Measurements from ENCODE around the gene ZNF80. TPM values are rescaled to one million over a fixed set of nuclear protein-coding genes. Genes with fewer than 3 reads are reported as not detected.

Gene ZNF80
- polyA plus RNA-seq, 4 donors: 0.06 TPM; not detected in 3

- DNase-seq (ENCODE audit: low read depth in 4 of 4, low spot score in 3 of 4): no peak
Measured at GRCh38 chr3:114221165-114221880, 16.1 kb downstream of the ZNF80 start.

DNA sequence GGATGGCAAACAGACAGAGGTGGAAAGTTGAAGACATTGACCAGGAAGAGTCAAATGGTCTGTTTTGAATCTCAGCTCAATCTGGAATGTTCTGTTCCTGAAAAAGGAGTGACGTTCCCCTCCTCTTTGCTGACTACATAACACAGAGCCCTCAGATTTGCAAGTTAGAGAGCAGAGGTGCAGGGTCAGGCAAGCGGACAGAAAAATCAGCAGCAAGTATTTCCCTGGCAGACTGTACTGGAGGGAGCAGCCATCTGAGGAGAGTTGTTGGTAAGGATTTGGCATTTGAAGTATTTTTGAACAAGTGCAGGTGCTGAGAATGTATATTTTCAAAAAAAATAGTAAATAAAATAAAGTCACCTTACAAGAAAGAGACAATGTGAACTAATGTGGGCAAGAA, 17.6 kb downstream of the ZNF80 start:
- no peak for DNase-seq (ENCODE audit: low read depth in 4 of 4, low spot score in 3 of 4)

DNA sequence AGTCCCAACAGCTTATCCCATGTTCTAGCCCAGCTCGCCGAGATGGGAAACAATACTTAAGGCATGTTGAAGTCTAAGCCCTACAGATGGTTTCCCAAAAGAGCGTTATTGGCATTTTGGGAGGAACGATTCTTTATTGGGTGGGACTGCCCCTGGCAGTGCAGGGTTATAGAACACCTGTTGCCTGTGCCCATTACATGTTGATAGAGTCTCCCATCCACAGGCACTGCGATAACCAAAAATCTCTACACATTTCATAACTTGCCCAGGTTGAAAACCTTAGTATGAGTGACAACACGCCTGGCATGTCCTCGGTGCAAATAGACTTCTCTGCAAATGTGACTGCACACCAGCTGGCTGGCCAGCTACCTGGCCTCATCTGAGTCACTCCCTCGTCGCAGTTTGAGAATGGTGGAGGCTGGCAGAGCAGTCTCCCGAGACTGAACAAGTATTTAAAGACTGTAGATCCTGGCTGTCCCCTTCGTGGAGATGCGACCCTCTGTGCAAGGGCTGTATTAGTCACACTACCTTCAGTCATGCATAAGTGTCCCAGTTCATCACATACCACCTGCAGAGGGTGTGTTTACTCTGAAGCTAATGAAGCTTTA, 18.7 kb downstream of the ZNF80 start:
- no peak for DNase-seq (ENCODE audit: low read depth in 4 of 4, low spot score in 3 of 4)

DNA sequence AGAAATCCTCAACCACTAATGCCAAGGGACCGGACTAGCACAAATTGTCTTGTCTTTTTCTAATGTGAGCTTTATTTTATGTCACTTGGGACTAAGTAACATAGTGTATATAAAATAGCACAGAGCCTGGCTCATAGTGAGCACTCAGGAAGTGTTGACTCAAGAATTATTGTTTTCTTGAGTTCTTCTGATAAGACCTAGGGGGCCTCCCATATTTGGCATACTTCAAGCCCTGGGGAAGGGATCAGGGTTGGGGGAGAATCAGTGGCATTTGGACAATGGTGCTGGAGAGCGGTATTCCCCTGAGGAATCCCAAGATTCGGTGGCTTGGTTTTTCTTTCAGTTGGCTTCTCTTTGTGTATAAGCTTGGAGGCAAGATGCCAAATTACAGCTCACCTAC, 19.4 kb downstream of the ZNF80 start:
- DNase-seq (ENCODE audit: low read depth in 4 of 4, low spot score in 3 of 4): no peak

DNA sequence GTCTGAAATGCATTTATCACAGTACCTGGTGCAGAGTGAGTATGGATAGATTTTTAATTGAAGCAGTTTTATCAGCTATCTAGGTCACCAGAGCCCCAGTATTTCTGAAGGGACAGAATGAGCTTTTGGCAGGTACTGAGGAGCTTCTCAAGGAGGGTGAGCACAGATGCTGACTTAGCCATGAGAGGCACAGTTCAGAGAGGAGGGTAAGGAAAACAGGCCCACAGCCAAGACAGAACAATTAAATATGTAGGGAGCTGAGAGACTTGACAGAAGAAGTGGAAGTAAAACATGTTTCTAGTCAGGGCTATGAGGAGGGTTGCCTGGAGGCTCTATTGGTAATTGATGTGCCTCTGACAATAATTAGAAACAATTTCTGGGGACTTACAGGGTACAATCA, 20.1 kb downstream of the ZNF80 start:
- DNase-seq (ENCODE audit: low read depth in 4 of 4, low spot score in 3 of 4): no peak

DNA sequence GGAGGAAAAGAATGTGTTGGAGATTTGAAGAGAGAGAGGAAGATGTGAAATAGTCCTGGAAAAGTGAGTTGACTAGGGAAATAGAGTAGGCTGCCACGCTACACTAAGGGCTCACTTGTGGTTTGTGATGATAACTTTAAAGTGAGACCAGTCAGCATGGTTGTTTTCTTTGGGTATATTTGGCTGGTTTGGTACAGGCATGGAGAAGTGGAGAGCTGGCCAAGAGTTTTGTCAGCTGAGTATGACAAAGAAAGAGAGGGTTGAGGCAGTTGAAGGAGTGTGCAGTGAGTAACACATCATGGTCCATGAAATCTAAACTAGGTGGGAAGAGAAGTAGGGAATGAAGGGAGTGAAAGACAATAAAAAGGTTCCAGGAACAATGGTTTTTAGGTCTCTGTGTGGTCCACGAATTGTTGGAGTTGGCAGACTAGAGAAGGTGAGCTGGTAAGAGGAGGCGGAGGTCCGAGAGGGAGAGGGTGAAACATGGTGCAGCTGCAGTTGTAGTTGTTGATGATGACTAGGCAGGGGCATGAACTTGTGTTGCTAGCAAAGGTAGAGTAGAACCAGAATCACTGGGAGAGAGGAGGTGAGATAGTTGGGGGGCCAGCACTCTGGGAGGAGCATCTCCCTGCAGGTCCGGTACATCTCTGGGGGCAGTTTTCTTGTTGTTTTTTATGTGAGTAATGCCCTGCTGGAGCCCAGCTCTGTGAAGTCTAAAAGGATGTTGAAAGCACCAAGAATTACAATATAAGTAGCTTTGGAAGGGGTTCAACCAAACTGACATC, 21.0 kb downstream of the ZNF80 start:
- DNase-seq (ENCODE audit: low read depth in 4 of 4, low spot score in 3 of 4): no peak

DNA sequence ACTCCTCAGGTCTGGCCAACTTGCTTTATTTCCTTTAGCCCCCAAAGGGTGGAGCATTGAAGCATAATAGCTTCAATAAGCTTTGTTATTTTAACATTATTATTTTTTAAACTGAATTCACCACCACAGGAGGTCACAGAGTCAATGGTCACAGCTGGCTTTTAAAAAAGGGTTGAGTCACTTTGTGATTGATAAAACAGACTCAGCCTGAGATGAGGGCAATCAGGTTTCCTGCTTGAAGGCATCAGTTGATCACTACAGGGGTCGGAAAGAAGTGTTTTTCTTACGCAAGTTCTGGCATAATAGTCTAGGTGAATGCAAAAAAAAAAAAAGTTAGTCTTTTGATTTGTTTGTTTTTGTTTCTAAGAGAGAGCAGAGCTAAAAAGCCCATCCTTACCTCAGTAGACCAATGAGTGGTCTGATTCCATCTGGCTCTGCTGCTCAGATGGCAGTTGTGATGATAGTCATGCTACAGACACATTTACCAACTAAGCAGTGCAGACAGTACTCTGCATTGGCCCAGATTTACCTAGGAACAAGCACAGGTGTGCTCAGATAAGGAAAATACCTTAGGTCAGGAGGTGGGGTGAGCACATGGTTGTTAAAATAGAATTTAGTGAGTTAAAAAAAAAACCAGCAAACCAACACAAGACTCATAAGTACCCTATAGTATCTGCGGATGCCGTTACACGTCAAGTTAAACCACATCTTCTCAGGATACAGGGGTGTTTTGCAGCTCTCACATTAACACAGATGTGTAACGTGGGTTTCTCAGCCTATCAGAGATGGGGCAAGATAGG, 22.6 kb downstream of the ZNF80 start:
- DNase-seq (ENCODE audit: low read depth in 4 of 4, low spot score in 3 of 4): no peak

GRCh38 chr3:114213627-114214541, 23.5 kb downstream of the ZNF80 start:
- peak; percentile 5 to 28 (median 16) for DNase-seq (ENCODE audit: low read depth in 4 of 4, low spot score in 3 of 4)

GRCh38 chr3:114213292-114213626, 24.1 kb downstream of the ZNF80 start:
- DNase-seq (ENCODE audit: low read depth in 4 of 4, low spot score in 3 of 4): peak in 1 of 4 donors; percentile 3

GRCh38 chr3:114212646-114213045, 24.7 kb downstream of the ZNF80 start:
- no peak for DNase-seq (ENCODE audit: low read depth in 4 of 4, low spot score in 3 of 4)

GRCh38 chr3:114207768-114208167, 29.6 kb downstream of the ZNF80 start:
- DNase-seq (ENCODE audit: low read depth in 4 of 4, low spot score in 3 of 4): no peak

- DNase-seq (ENCODE audit: low read depth in 4 of 4, low spot score in 3 of 4): no peak
Measured at GRCh38 chr3:114206342-114206741, 31.0 kb downstream of the ZNF80 start.

GRCh38 chr3:114205541-114205940, 31.8 kb downstream of the ZNF80 start:
- no peak for DNase-seq (ENCODE audit: low read depth in 4 of 4, low spot score in 3 of 4)

DNA sequence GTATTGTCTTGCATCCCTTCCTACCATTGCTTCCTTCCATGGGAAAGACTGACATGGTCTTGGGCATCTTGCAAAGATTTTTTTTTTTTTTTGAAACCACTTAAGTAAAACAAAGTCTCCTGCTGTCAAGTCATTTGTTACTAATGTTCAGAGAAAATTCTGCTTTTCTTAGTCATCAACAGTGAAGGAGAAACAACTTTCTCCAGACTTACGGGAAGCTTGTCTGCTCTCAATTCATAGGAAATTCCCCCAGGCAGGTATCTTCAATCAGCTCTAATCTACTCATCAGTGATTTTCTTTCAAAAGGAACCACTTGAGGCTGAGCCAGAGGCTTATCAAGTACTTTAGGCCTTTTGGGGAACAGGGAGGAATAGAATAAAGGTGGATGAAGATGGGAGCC, 42.6 kb downstream of the ZNF80 start:
- DNase-seq (ENCODE audit: low read depth in 4 of 4, low spot score in 3 of 4): no peak

DNA sequence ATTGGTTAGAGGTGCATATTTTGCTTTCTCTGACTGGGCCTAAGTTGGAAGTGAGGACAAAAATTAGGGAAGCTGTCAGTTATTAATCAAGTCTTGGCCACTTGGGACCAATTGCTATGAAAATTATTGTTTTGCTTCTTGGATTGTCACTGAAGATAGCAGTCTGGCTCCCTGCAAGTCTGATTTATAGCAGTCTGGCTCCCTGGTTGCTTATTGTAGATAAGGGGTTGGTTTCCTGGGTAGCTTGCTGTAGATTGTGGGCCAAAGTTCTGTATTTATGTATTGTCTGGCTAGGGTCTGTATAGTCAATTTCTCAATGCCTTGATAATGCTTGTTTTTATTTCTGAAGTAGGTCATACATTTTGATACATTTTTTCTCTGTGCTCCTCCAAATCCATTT, 45.2 kb downstream of the ZNF80 start:
- no peak for DNase-seq (ENCODE audit: low read depth in 4 of 4, low spot score in 3 of 4)

GRCh38 chr3:114186501-114186900, 50.9 kb downstream of the ZNF80 start:
- DNase-seq (ENCODE audit: low read depth in 4 of 4, low spot score in 3 of 4): no peak

Measured in right renal pelvis (tissue), 4 donors.